HepG2 (cell line): ENCODE data around the gene C14orf93. TPM values are rescaled to one million over a fixed set of nuclear protein-coding genes. Genes with fewer than 3 reads are reported as not detected.

ENCODE experiments used
- AHR ChIP-seq: IDR thresholded peaks from 2 replicates; pipeline ENCODE4 v1.6.1; 2018; ENCODE audit warnings: missing genetic modification reagents, missing compliant biosample characterization
- ARNTL ChIP-seq: sonication (generic); formaldehyde crosslinking; IDR thresholded peaks from 2 replicates; pipeline ENCODE4 v1.4.0; 2020; ENCODE audit warnings: mild to moderate bottlenecking, missing genetic modification reagents
- GPN1 ChIP-seq: sonication (generic); formaldehyde crosslinking; IDR thresholded peaks from 2 replicates; pipeline ENCODE4 v1.5.1; 2020; ENCODE audit warnings: missing genetic modification reagents, borderline replicate concordance
- MAFF ChIP-seq: IDR thresholded peaks from 2 replicates; pipeline ENCODE4 v1.6.1; 2011; ENCODE audit warnings: low read depth, low read length, improper control_type of control experiment
- MTA1 ChIP-seq: sonication (generic); formaldehyde crosslinking; IDR thresholded peaks from 2 replicates; pipeline ENCODE4 v1.4.0; 2020; ENCODE audit warnings: missing genetic modification reagents, mild to moderate bottlenecking, borderline replicate concordance
- NKX3-1 ChIP-seq: sonication (generic); formaldehyde crosslinking; IDR thresholded peaks from 2 replicates; pipeline ENCODE4 v1.5.0; 2020; ENCODE audit warnings: missing genetic modification reagents
- NR2F1 ChIP-seq, 2 experiments: fragments of 450-650 bp in 1 of 2; formaldehyde crosslinking in 1 of 2; IDR thresholded peaks; 2 replicates each; pipeline versions ENCODE4 v1.5.0 to v1.6.1; 2016 to 2020; ENCODE audit warnings: mild to moderate bottlenecking in 1 of 2, missing compliant biosample characterization in 1 of 2, missing genetic modification reagents in 1 of 2, moderate library complexity in 1 of 2
- PITX1 ChIP-seq: sonication (generic); formaldehyde crosslinking; IDR thresholded peaks from 2 replicates; pipeline ENCODE4 v1.5.1; 2020; ENCODE audit warnings: mild to moderate bottlenecking, missing genetic modification reagents
- RFX5 ChIP-seq: IDR thresholded peaks from 2 replicates; pipeline ENCODE4 v1.6.1; 2011; ENCODE audit warnings: low read depth, low read length, improper control_type of control experiment
- ZNF230 ChIP-seq: sonication (generic); formaldehyde crosslinking; IDR thresholded peaks from 2 replicates; pipeline ENCODE4 v1.4.0; 2020; ENCODE audit warnings: mild to moderate bottlenecking, missing genetic modification reagents
- ZNF282 ChIP-seq: fragments of 450-650 bp; IDR thresholded peaks from 2 replicates; pipeline ENCODE4 v1.6.1; 2018; ENCODE audit not compliant: partially characterized antibody
- ZNF335 ChIP-seq: sonication (generic); formaldehyde crosslinking; IDR thresholded peaks from 2 replicates; pipeline ENCODE4 v1.4.0; 2020; ENCODE audit warnings: missing genetic modification reagents
- ZNF382 ChIP-seq: sonication (generic); formaldehyde crosslinking; IDR thresholded peaks from 2 replicates; pipeline ENCODE4 v1.5.0; 2020; ENCODE audit warnings: missing genetic modification reagents, mild to moderate bottlenecking, borderline replicate concordance
- polyA plus RNA-seq, 8 experiments: library from polyadenylated mRNA; depleted of rRNA in 3 of 8; stranded (reverse) in 7 of 8; unstranded in 1 of 8; fragments of >200 nt; fragmentation: Illumina TruSeq in 4 of 8; extraction: Trizol in 4 of 8; gene quantifications; 2 replicates each; pipeline versions ENCODE4 v1.2.1 to v1.2.3, GENCODE V29; 2011 to 2016; ENCODE audit warnings: low read depth in 4 of 8, missing spikeins in 1 of 8, mixed read lengths in 1 of 8; ENCODE audit not compliant: insufficient read depth in 1 of 8
- total RNA-seq, 5 experiments: library from RNA; depleted of rRNA; stranded (reverse); fragments of >200 nt; fragmentation: Illumina TruSeq; extraction: Trizol; gene quantifications; 2 replicates each; pipeline ENCODE4 v1.2.3, GENCODE V29; 2016; ENCODE audit warnings: low read depth in 1 of 5
- TF ChIP-seq, protein P1 (sequence below): sonication (generic); formaldehyde crosslinking; IDR thresholded peaks from 2 replicates; pipeline ENCODE4 v1.8.0; 2022; ENCODE audit warnings: mild to moderate bottlenecking, missing genetic modification reagents, borderline replicate concordance
- TF ChIP-seq, protein P2 (sequence below): sonication (generic); formaldehyde crosslinking; IDR thresholded peaks from 2 replicates; pipeline ENCODE4 v1.5.0; 2020; ENCODE audit warnings: mild to moderate bottlenecking, missing genetic modification reagents, borderline replicate concordance
- TF ChIP-seq, protein P3 (sequence below): sonication (generic); formaldehyde crosslinking; IDR thresholded peaks from 2 replicates; pipeline ENCODE4 v1.4.0; 2020; ENCODE audit warnings: missing genetic modification reagents, mild to moderate bottlenecking, borderline replicate concordance
- TF ChIP-seq, protein P4 (sequence below): sonication (generic); formaldehyde crosslinking; conservative IDR thresholded peaks from 2 replicates; pipeline ENCODE4 v1.4.0; 2020; ENCODE audit warnings: missing genetic modification reagents

Gene C14orf93
- total and polyA plus RNA-seq, 2 of the 13 experiments (the other 11 are each of a cell fraction or from before 2014, with no cell fraction given): 11.4 to 22.5 TPM

DNA sequence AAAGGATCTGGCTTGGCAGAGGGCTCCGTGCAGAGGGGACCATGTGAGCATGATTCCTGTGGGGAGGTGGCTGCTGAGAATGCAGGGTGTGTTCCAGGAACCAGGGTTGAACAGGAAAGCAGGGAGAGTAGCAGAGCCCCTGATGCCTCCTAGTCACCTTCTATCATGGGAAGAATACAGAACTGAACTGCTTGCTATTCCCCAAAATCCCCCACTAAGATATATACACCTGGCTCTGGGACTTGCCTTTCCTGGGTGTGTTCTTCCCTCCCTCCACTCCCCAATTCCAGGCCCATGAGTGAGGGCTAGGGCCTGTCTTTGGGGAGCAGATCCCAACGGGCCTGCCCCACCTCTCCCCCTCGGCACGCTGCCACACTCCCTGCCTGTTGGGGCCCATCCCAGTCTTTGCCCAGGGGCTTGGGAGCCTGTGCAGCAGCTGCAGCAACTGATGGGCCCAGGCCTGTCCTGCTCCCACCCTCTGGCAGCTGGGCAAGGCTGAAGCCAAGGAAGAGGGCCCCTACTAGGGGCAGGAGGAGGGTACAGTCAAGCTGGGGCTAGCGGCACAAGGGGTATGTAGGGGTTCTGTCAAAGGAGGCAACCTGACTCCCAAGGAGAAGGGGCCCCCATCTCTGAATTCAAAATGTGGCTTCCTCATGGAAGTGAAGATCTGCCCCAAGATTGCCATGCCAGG, 30.8 kb downstream of the C14orf93 start (continued):
- TF ChIP-seq AHR (CRISPR knock-in tag) (peak; percentile 90; the same call in 1 of the 2 replicates), PITX1 (CRISPR knock-in tag) (peak; percentile 75), MAFF (no peak), GPN1 (CRISPR knock-in tag) (peak; percentile 89; the same call in 1 of the 2 replicates), ARNTL (0 out of 2 replicates have a peak, but pooled peaks have one; percentile 55), ZNF230 (CRISPR knock-in tag) (no peak), RFX5 (no peak), NR2F1 (CRISPR knock-in tag; IDR thresholded peaks at IDR 0.05) (no peak), ZNF382 (CRISPR knock-in tag) (no peak), ZNF335 (CRISPR knock-in tag) (no peak), NKX3-1 (no peak), ZNF282 (no peak), MTA1 (CRISPR knock-in tag) (peak; percentile 80; the same call in 1 of the 2 replicates)
- TF ChIP-seq, protein P1, sequence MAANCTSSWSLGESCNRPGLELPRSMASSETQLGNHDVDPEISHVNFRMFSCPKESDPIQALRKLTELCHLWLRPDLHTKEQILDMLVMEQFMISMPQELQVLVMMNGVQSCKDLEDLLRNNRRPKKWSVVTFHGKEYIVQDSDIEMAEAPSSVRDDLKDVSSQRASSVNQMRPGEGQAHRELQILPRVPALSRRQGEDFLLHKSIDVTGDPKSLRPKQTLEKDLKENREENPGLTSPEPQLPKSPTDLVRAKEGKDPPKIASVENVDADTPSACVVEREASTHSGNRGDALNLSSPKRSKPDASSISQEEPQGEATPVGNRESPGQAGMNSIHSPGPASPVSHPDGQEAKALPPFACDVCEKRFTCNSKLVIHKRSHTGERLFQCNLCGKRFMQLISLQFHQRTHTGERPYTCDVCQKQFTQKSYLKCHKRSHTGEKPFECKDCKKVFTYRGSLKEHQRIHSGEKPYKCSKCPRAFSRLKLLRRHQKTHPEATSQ: no peak
- TF ChIP-seq, protein P2, sequence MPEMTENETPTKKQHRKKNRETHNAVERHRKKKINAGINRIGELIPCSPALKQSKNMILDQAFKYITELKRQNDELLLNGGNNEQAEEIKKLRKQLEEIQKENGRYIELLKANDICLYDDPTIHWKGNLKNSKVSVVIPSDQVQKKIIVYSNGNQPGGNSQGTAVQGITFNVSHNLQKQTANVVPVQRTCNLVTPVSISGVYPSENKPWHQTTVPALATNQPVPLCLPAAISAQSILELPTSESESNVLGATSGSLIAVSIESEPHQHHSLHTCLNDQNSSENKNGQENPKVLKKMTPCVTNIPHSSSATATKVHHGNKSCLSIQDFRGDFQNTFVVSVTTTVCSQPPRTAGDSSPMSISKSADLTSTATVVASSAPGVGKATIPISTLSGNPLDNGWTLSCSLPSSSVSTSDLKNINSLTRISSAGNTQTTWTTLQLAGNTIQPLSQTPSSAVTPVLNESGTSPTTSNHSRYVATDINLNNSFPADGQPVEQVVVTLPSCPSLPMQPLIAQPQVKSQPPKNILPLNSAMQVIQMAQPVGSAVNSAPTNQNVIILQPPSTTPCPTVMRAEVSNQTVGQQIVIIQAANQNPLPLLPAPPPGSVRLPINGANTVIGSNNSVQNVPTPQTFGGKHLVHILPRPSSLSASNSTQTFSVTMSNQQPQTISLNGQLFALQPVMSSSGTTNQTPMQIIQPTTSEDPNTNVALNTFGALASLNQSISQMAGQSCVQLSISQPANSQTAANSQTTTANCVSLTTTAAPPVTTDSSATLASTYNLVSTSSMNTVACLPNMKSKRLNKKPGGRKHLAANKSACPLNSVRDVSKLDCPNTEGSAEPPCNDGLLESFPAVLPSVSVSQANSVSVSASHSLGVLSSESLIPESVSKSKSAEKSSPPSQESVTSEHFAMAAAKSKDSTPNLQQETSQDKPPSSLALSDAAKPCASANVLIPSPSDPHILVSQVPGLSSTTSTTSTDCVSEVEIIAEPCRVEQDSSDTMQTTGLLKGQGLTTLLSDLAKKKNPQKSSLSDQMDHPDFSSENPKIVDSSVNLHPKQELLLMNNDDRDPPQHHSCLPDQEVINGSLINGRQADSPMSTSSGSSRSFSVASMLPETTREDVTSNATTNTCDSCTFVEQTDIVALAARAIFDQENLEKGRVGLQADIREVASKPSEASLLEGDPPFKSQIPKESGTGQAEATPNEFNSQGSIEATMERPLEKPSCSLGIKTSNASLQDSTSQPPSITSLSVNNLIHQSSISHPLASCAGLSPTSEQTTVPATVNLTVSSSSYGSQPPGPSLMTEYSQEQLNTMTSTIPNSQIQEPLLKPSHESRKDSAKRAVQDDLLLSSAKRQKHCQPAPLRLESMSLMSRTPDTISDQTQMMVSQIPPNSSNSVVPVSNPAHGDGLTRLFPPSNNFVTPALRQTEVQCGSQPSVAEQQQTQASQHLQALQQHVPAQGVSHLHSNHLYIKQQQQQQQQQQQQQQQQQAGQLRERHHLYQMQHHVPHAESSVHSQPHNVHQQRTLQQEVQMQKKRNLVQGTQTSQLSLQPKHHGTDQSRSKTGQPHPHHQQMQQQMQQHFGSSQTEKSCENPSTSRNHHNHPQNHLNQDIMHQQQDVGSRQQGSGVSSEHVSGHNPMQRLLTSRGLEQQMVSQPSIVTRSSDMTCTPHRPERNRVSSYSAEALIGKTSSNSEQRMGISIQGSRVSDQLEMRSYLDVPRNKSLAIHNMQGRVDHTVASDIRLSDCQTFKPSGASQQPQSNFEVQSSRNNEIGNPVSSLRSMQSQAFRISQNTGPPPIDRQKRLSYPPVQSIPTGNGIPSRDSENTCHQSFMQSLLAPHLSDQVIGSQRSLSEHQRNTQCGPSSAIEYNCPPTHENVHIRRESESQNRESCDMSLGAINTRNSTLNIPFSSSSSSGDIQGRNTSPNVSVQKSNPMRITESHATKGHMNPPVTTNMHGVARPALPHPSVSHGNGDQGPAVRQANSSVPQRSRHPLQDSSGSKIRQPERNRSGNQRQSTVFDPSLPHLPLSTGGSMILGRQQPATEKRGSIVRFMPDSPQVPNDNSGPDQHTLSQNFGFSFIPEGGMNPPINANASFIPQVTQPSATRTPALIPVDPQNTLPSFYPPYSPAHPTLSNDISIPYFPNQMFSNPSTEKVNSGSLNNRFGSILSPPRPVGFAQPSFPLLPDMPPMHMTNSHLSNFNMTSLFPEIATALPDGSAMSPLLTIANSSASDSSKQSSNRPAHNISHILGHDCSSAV (CRISPR knock-in tag): no peak
- TF ChIP-seq, protein P3, sequence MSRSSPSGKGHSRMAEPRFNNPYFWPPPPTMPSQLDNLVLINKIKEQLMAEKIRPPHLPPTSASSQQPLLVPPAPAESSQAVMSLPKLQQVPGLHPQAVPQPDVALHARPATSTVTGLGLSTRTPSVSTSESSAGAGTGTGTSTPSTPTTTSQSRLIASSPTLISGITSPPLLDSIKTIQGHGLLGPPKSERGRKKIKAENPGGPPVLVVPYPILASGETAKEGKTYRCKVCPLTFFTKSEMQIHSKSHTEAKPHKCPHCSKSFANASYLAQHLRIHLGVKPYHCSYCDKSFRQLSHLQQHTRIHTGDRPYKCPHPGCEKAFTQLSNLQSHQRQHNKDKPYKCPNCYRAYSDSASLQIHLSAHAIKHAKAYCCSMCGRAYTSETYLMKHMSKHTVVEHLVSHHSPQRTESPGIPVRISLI (CRISPR knock-in tag): no peak
- TF ChIP-seq, protein P4, sequence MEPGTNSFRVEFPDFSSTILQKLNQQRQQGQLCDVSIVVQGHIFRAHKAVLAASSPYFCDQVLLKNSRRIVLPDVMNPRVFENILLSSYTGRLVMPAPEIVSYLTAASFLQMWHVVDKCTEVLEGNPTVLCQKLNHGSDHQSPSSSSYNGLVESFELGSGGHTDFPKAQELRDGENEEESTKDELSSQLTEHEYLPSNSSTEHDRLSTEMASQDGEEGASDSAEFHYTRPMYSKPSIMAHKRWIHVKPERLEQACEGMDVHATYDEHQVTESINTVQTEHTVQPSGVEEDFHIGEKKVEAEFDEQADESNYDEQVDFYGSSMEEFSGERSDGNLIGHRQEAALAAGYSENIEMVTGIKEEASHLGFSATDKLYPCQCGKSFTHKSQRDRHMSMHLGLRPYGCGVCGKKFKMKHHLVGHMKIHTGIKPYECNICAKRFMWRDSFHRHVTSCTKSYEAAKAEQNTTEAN (CRISPR knock-in tag): no peak
